ENCODE results near the gene AQP3.
A peak's percentile ranks its signal among the peaks of the same experiment; 100 is the strongest.
"Not testable (repeated sequence)": the region's sequence is repeated elsewhere in the genome, so short reads cannot be mapped to it uniquely, and the experiment has no call there.

The AQP3 gene

DNA sequence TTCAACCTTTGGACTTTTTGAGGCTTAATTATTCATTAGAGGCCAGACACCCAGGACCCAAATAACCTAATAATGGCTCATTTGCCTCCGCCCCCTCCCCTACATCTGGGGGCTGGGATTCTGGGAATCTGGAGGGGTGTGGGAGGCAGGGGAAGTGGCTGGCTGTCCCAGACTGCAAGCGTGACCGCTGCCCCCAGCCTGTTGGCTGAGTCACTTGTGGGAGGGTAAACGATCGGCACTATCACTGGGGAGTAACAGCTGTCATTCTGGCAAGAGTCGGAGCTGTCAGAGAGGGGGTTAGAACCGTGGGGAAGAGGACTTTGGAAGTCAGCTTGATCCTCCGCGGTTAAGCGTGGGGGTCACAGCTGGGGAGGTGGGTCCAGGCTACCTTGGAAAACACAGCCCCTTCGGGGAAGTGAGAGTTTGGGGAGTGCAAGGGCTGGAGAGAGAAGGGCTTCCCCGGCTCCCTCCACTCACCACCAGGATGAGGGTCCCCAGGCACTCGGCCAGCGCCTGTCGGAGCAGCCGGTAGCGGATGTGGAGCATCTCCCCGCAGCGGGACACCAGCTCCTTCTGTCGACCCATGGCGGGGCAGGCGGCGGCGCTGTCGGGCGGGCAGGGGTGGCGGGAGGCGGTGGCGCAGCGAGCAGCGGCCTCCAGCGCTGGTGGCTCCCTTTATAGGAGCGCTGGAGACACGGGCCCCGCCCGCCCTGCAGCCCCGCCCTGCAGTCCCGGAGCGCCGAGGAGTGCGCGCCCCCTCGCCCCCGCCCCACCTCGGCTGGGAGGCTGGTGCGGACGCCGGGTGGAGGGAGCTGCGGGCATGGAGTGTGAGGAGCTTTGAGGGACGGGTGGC lies at the start of gene AQP3:
Gene AQP3, minus strand, starts transcription at position 648 of the 853 bp plus-strand sequence. Its CDS starts 63 bp downstream, at position 585.
- peak; percentile 52 for DNase-seq (ENCODE audit: insufficient read length, low spot score)
- FAIRE-seq: peak; percentile 31

DNA sequence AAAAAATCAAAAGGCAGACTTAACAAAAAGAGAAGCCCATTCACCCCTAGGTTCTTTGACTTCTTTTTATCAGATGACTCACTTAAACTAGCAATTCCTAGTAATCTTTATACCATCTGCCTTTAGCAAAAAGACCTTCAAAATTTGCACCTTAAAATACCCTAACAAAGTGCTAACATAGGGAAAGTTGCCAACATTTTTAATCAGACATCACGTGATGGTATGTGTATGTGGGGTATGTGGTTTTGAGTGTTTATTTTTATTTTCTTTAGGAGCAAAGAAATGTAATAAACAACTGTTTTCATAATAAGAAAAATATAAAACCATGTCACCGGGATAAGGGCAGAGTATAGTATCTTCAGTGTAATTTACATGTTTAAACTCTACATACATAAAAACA lies 46.4 kb upstream of the AQP3 start:
- DNase-seq (ENCODE audit: insufficient read length, low spot score); FAIRE-seq: not testable (repeated sequence)

DNA sequence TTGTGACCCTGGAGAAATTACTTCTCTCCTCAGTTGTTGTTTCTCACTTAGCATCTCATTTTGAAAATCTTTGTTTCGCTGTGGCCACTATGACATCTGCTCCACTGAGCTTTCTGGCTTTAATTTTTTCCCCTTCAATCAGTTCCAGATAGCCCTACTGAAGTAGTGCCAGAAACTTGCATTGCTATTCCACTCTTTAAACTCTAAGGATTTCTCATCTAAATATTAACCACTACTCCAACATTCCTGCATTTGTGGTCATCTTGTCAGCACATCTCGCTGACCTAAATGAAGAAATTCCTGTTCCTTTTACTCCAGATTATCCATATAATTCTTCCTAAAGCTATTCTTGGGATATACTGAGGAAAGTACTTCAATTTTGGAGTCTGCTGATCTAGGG lies 41.7 kb upstream of the AQP3 start:
- no peak for DNase-seq (ENCODE audit: insufficient read length, low spot score)
- FAIRE-seq: no peak

DNA sequence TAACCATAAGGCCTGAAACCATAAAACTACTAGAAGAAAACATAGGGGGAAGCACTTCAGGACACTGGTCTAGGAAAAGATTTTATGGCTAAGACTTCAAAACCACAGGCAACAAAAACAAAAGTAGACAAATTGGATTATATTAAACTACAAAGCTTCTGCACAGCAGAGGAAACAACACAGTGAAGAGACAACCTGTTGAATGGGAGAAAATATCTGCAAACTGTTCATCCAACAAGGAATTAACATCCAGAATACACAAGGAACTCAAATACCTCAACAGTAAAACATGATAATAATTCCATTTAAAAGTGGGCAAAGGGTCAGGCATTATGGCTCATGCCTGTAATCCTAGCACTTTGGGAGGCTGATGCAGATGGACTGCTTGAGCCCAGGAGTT lies 37.9 kb upstream of the AQP3 start:
- DNase-seq (ENCODE audit: insufficient read length, low spot score); FAIRE-seq: not testable (repeated sequence)

DNA sequence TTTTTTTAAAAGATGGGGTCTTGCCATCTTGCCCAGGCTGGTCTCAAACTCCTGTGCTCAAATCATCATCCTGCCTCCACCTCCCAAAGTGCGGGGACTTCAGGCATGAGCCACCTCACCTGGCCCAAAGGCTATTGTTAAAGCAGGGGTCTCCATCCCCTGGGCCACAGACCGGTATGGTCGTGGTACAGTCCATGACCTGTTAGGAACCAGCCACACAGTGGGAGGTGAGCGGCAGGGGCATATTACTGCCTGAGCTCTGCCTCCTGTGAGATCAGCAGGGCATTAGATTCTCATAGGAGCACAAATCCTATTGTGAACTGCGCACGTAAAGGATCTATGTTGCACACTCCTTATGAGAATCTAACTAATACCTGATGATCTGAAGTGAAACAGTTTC lies 33.6 kb upstream of the AQP3 start:
- DNase-seq (ENCODE audit: insufficient read length, low spot score) (no peak), FAIRE-seq (no peak)

DNA sequence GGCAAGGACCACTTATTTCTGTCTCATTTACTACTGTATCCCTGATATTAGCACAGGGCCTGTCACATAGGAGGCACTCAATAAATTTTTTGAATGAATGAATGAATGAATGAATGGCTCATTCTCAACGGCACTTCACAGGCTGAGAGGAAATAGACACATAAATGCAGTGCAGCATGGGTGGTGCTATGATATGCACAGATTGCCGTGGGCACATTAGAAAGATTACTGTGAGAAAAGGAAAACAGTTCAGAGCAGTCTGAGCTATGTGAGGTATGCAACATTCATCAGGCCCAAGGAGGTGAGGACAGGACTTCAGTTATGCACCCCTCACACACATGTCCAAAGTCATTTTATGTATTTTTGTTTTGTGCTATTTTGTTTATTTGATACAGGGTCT lies 32.7 kb upstream of the AQP3 start:
- FAIRE-seq: no peak
- DNase-seq (ENCODE audit: insufficient read length, low spot score): no peak

DNA sequence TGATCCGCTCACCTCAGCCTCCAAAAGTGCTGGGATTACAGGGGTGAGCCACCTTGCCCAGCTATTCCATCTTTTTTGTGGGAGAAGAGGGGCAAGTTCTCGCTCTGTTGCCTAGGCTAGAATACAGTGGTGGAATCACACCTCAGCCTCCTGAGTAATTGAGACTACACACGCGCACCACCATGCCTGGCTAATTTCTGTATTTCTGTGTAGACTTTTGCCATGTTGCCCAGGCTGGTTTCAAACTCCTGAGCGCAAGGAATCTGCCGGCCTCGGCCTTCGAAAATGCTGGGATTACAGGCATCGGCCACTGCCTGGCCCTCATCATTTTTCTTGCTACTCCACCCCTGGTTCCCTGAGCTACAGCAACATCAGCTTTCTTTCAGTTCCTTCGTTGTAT lies 29.1 kb upstream of the AQP3 start:
- DNase-seq (ENCODE audit: insufficient read length, low spot score): no peak
- no peak for FAIRE-seq

DNA sequence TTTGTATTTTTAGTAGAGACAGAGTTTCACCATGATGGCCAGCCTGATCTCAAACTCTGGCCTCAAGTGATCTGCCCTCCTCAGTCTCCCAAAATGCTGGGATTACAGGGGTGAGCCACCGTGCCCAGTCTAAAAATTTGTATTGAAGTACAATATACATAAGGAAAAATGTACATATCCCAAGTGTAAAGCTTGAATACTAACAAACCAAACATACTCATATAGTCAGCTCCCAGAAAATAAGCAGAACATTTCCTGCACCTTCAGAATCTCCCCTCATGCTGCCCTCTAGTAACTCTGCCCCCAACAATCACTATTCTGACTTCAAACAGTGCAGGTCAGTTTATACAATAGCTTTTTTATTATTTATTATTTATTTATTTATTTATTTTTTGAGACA lies 28.0 kb upstream of the AQP3 start:
- FAIRE-seq: no peak
- no peak for DNase-seq (ENCODE audit: insufficient read length, low spot score)

DNA sequence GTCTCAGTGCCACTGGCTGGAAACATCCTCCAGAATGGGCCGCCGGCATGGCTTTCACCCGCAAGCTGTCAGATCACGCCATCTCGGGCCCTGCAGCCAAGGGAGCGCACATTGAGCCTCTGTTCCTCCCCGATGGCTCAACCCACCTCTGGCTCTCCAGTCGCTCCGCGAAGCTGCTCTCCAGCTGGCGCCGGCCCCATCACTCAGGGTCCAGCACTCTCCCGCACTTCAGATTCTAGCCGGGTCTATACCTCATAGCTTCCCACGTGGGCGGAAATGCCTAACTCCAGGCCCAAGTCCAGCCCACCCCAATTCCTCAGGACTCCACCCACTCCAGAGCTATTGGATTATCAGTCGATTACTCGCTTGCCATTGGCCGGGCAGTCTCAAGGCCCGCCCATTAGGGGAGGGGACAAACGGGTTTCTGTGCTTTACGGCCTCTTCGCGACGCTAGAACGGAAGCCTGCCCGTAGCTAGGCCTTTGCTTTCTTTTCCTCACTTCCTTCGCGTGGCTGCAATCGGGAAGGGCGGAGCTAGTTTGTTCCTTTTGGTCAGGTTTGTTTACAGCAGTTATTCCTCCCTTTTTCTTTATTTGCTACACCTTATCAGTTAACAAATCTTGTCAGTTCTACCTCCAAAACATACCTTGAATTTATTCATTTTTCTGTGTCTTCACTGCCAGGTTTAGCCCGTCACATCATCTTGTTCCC lies 26.4 kb upstream of the AQP3 start, which contains the start of gene NOL6:
Gene NOL6, minus strand, starts transcription at position 282 of the 710 bp plus-strand sequence. Its CDS starts 82 bp downstream, at position 200.
- FAIRE-seq (no peak), DNase-seq (ENCODE audit: insufficient read length, low spot score) (peak; percentile 87)

DNA sequence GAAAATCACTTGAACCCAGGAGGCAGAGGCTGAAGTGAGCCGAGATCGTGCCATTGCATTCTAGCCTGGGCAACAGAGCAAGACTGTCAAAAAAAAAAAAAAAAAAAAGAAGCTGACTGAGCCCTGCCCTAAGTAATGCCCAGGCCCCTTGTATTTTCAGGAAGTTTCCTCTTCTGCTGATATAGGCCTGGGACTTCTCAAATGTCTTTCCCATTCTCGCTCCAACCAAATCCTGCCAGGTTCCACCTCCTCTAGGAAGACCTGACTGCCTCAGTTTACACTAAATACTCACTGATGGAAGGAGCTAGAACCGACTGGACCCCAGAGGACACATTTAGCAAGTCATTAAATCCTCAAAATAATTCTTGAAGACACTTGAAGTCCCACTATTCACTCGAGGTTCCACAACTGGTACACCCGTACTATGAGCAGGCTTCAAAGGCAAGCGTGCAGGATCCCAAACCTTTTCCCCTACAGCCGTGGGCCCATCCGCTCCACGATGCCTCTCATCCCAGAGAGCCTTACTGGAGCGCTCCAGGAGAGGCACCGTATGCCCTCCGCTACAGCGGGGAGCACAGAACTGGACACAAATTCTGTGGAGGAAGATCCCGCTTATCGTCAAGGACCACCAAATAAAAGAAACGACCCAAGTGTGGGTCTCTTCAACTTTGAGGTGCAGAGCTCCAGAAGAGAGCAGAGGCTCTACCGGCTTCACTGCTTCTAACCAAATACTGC lies 25.7 kb upstream of the AQP3 start:
- FAIRE-seq (no peak), DNase-seq (ENCODE audit: insufficient read length, low spot score) (no peak)

DNA sequence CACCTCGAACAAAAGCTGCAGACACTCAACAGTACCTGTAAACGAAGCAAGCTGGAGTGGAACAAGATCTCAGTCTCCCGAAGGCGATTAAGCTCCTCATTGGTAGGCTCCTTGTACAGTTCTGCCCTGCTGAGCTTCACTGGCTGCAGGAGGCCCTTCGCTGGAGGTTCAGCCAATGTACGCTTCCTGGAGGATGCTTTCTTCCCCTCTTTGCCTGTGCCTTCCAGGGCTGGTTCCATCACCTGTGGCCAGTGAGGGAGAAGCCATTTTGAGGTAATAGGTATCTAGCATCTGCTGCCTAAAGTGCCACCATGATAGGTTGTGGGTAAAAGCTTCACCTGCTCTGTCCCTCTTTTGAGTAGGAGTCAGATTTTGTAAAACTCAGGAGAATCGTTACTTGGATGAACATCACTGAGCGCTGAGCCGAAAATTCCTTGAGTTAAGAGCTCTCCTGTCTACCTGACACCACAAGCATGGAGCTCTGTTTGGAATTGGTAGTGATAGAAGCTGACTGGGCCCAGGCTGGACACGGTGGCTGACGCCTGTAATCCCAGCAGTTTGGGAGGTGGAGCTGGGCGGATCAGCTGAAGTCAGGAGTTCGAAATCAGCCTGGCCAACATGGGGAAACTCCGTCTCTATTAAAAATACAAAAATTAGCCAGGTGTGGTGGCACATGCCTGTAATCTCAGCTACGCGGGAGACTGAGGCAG lies 24.9 kb upstream of the AQP3 start:
- FAIRE-seq (no peak), DNase-seq (ENCODE audit: insufficient read length, low spot score) (no peak)

DNA sequence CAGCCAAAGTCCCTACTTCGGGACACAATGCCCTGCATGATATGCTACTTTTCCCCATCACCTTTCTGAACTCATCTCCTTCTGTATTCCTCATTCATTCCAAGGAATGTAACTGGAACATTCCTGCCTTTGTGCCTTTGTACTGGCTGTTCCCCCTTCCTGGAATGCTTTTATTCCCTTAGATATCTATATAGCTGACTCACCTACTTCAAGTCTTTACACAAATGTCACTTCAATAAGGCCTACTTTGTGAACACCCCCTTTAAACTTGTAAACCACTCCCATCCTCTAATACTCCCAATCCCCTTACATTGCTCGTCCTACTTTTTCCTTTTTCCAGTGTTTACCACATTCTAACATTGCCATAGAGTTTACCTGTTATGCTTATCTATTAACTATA lies 24.0 kb upstream of the AQP3 start:
- FAIRE-seq: no peak

DNA sequence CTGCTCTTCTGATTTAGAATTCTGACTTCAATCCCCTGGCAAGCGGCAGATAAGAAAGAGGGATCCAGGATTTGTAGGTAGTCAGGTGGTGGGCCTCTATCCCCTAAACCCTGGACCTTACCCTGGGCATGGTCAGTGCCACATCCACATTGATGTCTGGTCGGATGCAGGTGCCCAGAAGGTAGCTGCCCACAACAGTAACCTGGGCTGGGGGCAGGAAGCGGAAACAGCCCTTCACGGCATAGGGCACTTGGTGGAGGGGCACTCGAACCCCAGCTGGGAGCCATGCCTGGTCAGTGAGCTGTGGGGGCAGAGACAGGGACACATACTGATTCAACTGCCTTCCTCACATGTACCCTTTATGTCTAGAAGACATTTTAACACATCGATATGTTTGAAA lies 22.5 kb upstream of the AQP3 start:
- DNase-seq (ENCODE audit: insufficient read length, low spot score): no peak
- FAIRE-seq: no peak

More for the DNA sequence above, 24.0 kb upstream of the AQP3 start:
- no peak for DNase-seq (ENCODE audit: insufficient read length, low spot score)

DNA sequence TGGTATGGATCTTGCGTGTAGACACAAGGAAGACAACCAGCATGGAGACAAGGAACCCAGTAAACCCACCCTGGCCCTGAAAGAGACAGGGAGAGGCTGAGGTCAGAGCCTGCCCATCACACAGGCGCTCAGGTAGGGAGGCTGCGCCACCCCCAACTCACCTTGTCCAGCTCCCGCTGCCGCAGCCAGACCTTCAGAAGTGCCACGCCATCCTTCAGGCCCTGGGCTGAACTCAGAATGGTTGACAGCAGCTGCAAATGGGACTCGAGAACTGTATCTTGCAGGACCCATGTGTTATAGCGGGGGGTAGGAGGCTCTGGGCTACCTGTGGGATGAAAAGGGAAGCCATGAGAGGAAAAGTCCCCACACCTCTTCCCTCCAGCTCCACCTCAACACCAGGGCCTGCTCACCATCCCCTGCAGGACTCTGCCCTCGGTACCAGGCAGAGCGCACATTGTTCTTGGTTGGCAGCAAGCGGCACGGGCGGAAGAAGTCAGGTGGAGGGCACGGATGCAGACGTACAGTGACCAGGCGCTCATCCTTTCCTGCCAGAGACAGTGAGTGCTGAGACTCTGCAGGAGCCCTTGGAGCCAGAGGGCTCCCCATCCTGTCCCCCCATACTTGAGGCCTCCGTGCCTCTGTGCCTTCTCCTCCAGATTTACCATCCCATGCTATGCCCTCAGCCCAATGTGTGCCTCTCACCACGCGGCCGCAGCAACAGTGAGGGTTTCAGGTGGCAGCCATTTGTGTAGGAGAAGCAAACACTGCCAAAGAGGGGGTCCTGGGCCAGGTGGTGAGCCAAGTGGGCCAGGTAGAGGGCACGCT lies 21.6 kb upstream of the AQP3 start:
- FAIRE-seq: no peak
- DNase-seq (ENCODE audit: insufficient read length, low spot score): no peak

DNA sequence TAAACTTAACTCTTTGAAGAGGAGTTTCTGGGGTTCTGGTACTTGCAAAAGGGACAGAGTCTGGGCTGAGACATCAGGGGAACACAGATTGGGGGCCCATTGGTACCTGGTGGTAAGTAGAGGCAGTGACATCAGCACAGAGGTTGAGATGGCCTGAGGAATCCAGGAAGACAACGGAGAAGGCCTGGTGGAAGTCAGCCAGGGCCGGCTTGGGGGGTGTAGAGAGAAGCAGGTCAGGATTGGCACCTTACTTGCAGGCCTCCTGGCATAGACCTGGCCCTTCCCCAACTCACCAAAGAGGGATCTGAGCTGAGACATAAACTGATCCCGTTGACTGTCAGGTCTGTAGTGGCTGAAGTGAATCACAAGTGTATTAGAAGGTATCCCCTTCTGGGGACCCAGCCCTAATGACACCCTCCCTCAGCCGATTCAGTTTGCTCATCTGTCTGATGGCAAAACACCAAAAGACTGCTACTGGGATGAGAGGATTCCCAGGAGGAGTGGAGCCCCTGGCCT lies 20.9 kb upstream of the AQP3 start:
- FAIRE-seq (no peak), DNase-seq (ENCODE audit: insufficient read length, low spot score) (no peak)

DNA sequence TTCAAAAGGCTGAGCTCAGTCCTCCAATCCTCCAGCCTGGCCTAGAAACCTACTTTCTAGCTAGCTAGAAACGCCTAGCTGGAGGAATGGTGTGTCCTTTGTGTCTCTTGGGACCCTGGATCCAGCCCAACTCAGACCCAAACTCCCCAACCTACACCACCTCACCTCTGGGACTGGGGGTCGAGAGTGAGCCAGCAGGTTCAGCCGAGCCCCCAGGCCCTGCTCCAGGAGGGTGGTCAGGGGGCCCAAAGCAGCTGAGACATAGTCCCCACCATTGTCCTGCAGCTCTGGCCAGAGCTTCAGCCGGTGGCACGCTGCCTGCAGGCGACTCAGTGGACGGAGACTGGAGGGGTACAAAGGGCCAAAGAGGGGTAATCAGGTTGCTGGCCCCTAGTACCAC lies 20.1 kb upstream of the AQP3 start:
- FAIRE-seq: no peak

DNA sequence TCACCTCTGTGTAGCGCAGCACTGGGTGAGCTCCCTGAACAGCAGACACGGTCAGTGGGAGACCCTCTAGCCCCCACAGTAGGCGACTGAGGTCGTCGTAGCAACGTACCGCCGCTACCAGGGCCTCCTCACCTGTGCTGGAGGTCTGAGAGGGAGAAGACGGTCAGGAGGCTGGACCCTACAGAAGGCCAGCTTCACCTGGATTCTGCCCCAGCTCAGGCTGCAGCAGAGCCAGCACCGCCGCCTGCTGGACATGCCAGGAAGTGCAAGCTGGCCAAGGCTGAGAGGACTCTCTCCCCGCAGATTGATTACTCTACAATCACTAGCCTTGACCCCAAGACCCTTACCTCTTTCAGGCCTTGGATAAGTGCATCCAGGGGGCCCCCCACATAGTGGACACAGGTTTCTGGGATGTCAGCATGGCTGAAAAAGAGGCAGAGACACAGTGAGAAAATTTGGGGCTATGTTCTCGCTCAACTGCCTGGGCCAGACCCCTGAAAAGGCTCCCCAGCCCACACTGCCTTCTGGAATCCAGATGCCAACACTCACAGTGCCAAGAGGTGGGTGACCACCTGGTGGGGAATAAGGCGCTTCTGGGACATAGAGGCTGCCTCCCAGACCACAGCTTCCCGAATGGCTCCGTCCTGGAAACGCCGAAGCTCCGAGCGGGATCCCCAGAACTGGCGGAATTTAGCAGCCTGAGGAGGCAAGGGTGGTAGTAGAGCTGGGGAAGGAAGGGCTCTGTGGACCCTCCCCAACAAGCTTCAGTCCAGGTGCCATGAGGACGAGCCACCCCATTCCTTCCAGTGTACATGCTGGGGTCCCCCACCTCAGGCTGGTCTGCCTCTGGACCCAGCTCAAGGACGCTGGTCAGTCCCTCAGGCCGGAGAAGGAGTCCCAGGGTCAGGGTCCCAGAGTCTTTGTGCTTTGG lies 19.4 kb upstream of the AQP3 start:
- DNase-seq (ENCODE audit: insufficient read length, low spot score) (peak; percentile 48), FAIRE-seq (no peak)

More for the DNA sequence above, 20.1 kb upstream of the AQP3 start:
- no peak for DNase-seq (ENCODE audit: insufficient read length, low spot score)

Data from HTR-8/SVneo (cell line).